GM18907 (cell line): ENCODE data around the gene NRP1.
A peak's percentile ranks its signal among the peaks of the same experiment; 100 is the strongest.

Experiments used
- ATAC-seq: cut with Tn5 transposase; IDR thresholded peaks from one replicate; pipeline ENCODE4 v1.9.1; 2021; ENCODE audit warnings: mild to moderate bottlenecking, moderate library complexity; ENCODE audit not compliant: unreplicated experiment

The NRP1 gene

GRCh38 chr10:33350041-33350440, 15.6 kb upstream of the NRP1 start:
- ATAC-seq = no peak

DNA sequence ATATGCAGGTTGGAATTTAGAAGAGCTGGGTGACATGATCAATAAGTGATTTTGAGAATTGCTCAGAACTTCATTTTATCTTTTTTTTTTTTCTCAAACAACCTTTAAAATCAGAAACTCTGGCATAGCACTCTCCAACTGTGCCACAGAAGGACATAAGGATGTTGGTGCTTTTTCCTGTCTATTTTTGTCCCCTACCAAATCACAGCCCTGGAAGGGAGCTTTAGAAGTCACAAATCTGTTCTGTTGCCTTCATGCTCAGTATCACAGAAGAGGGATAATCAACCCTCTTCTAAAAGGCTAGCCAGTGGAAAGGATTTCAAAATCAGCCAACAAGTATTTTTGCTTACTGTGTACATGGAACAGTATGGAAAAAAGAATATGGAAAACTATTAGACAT, 14.8 kb upstream of the NRP1 start:
- no peak for ATAC-seq

DNA sequence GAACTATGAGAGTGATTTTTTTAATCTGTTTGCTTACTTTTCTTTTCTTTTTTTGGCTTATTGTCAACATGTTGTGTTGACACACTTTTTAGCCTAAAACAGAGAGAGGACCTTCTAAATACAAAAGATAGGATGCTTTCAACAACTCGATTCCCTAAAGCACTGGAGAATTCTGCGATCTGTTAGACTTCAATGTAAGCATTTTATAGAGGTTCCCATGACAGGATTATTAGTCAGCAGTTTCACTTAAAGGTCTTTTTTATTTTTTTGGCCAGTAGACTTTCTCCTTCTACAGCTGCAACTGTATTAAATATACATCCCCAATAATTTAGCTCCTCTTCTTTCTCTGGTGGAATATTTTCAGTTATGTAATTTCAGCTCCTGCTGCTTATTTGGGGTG, 12.7 kb upstream of the NRP1 start:
- no peak for ATAC-seq

DNA sequence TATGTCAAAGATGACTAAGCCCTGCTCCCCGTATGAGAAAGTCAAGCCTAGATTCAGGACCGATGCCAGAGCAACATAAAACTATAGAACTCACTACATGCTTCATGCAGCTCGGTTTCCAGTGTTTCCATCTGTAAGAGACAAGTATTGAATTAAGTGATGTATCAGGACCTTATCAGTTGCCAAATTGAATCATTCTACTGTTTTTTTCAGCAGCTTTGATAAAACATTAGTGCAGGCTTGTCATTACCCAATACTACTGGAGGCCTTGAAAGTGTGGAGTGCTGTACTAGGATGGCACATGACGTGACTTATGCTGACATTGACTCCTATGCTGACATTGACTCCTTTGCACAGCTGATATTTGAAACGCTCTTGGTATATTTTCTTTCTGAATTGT, 10.8 kb upstream of the NRP1 start:
- no peak for ATAC-seq

GRCh38 chr10:33344676-33345075, 10.2 kb upstream of the NRP1 start:
- no peak for ATAC-seq

DNA sequence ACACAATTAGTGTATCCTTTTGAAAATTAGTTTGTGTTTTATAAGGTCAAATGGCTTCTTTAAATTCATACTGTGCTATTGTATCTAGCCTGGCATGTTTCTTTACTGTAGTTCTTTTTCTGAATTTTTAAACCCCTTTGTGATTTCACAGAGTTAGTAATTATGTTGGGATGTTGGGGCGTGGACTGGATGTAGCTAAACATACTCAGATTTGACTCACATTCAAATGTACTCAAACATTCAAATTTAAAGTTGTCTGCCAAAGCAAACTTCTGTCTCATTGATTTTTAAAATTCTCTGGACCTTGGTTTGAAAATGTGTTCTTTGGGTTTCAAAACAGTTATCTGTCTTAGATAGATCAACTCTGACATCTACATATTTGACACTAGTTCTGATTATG, 7.2 kb upstream of the NRP1 start:
- ATAC-seq = no peak

DNA sequence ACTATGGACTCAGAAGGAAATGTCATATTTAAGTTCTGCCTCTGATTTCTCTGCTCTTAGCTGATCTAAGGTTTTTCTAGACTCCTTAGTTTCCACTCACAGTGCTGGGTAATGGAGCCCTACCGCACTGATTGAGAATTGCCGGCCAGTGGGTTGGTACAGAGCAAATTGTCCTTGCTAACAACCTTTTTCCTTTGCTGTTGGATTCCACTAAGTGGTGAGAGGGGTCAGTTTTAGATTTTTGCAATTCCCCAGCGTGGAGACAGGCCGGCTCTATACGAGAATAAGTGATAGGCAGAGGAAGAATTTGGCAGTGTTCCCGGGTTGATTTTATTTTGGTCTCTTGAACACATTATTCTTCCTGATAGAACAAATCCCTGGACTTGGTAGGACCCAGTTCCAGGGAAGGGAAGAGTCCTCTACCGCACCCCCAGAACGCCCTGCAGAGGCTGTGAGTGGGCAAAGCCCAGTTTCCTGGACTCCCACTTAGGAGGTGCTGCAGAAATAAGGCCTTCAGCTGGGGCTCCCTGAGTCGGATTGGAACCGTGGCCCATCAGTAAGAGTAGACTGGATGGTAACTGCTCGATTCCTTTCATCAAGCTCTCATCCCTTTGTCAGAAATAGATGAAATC, 3.0 kb upstream of the NRP1 start:
- no peak for ATAC-seq

GRCh38 chr10:33336582-33337325, 2.3 kb upstream of the NRP1 start:
- ATAC-seq = no peak

GRCh38 chr10:33335801-33336581, 1.5 kb upstream of the NRP1 start:
- ATAC-seq = no peak

GRCh38 chr10:33335551-33335800, 1.0 kb upstream of the NRP1 start:
- no peak for ATAC-seq

DNA sequence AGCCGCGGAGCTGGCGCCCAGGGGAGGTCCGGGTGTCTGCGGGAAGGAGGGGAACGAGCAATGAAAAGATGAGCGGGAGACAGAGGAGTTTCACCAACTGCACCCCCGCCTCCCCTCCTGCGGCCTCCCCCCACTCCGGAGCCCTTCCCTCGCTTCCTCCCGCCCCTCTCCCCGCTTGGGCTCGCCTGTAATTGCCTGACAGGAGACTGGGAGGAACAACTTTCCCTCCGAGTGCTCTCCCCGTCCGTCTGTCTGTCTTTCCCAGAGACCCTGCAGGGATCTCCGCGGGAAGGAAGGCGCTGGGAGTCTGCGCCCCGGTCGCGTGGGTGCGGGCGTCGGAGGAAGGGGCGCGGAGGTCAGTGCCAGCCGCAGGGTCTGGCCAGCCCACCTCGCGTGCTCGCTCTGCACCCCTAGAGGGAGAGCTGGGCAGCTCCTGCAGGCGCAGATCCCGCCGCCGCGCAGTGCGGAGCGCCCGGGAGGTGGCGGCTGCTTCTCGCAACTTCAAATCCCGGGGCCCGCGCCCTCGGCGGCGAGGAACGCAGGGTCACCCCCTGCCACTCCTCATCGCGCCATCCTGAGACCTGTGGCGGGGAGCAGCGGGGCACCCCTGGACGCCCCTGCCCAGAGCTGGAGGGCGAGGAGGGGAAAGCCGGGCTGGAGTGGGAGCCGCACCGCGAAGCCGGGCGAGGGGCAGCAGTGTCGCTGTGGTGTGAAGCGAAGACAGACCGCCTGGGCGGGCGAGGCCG, 511 bp upstream of the NRP1 start:
- ATAC-seq = no peak

- peak; percentile 55 for ATAC-seq
Observed at GRCh38 chr10:33333260-33334101, 986 bp downstream of the NRP1 start.

GRCh38 chr10:33332183-33333065, 2.0 kb downstream of the NRP1 start:
- no peak for ATAC-seq

GRCh38 chr10:33331379-33331694, 3.1 kb downstream of the NRP1 start:
- no peak for ATAC-seq

GRCh38 chr10:33330543-33331378, 3.7 kb downstream of the NRP1 start:
- ATAC-seq = no peak

GRCh38 chr10:33329178-33329577, 5.3 kb downstream of the NRP1 start:
- ATAC-seq = no peak

DNA sequence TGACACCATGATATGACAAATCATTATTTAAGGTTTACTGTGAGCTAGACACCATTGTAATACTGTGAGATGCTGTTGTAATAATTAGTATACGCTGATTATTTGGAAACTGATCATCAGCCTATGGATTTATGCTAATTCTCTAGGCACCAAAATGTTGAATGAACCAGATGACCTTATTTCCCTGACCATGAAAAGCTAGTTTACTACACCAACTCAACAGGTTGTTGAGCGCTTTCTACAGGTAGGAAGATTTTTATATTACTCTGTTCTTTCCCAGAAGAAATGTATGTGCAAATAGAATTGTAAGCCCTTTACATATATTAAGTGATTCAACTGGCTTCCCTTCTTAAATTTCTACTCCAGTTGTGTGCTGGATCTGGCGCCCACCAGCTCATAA, 6.2 kb downstream of the NRP1 start:
- ATAC-seq = no peak

DNA sequence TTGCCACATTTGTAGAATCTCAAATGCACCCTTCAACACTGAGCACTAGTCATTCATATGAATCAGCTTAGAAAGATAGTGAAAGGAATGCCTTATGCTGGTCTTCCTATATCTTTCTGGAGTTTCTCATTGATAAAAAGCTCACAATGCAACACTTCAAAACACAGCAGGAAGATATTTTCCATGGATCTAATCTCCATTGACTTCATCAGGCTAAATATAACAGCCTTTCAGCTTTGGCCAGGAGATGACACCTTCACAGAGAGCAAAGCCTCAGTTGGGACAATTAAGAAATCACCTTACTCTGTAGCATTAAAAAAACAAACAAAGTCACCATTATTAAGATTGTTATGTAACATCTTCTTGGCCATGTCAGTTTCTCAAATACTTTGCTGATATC, 6.7 kb downstream of the NRP1 start:
- ATAC-seq = no peak

DNA sequence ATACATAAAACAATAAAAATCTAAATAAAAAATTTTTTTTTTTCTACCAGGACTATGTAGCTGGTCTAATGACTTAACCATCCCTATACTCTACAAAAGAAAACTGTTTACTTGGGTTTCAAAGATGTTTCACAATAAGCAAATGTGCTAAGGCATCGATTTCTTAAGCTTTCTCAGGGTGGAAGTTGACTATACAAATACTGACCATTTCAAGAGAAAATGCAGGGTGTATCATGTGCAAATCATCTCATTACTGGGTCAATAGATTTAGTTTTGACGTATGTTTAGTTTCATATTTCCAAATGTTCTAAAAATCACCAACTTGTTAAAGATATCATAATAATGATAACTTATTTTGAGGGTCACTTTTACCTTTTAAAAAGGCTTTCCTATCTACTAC, 7.5 kb downstream of the NRP1 start:
- ATAC-seq = no peak
